DND-41 (cell line): ENCODE measurements around the gene SUPT7L.

Experiments
- ATAC-seq: fragments of 200-7000 bp; cut with Tn5 transposase; 3 replicates; pipeline ENCODE4 v1.9.1; 2021; ENCODE audit warnings: low read depth; ENCODE audit not compliant: insufficient read depth
- DNase-seq: peaks from one replicate; pipeline ENCODE4 v3.0.0-alpha.2; 2020
- H2AFZ ChIP-seq: 2 replicates; pipeline ENCODE4 v1.6.0; 2012; ENCODE audit warnings: low read depth, low read length
- H3K27ac ChIP-seq: 2 replicates; pipeline ENCODE4 v1.5.1; 2012; ENCODE audit warnings: low read length, inconsistent platforms
- H3K27me3 ChIP-seq: fragments of 200-600 bp; sonication (generic); 2 replicates; pipeline ENCODE4 v1.6.0; 2012; ENCODE audit warnings: low read length, mild to moderate bottlenecking, inconsistent platforms; ENCODE audit not compliant: insufficient read depth, poor library complexity
- H3K36me3 ChIP-seq: 2 replicates; pipeline ENCODE4 v1.5.1; 2012; ENCODE audit warnings: low read length, inconsistent platforms; ENCODE audit not compliant: insufficient read depth
- H3K4me1 ChIP-seq: 2 replicates; pipeline ENCODE4 v1.5.1; 2012; ENCODE audit warnings: mild to moderate bottlenecking, low read length; ENCODE audit not compliant: insufficient read depth
- H3K4me2 ChIP-seq: 2 replicates; pipeline ENCODE4 v1.6.0; 2012; ENCODE audit warnings: mild to moderate bottlenecking, moderate library complexity, low read length, inconsistent platforms; ENCODE audit not compliant: insufficient read depth
- H3K4me3 ChIP-seq, 2 experiments: fragments of 200-600 bp in 1 of 2; shearing (Covaris generic) in 1 of 2; 2 replicates each; pipeline ENCODE4 v1.5.1; 2012 to 2016; ENCODE audit warnings: inconsistent platforms in 2 of 2, low read length in 2 of 2, mild to moderate bottlenecking in 2 of 2, low read depth in 1 of 2, moderate library complexity in 1 of 2
- H3K79me2 ChIP-seq: 2 replicates; pipeline ENCODE4 v1.6.0; 2012; ENCODE audit warnings: low read length, inconsistent platforms; ENCODE audit not compliant: insufficient read depth
- H3K9ac ChIP-seq: 2 replicates; pipeline ENCODE4 v1.6.0; 2012; ENCODE audit warnings: low read depth, mild to moderate bottlenecking, inconsistent platforms, low read length, moderate library complexity
- H3K9me3 ChIP-seq: 2 replicates; pipeline ENCODE4 v1.5.1; 2012; ENCODE audit warnings: low read length, moderate library complexity, mild to moderate bottlenecking, inconsistent platforms; ENCODE audit not compliant: insufficient read depth, severe bottlenecking
- H4K20me1 ChIP-seq: 2 replicates; pipeline ENCODE4 v1.6.0; 2012; ENCODE audit warnings: low read length; ENCODE audit not compliant: insufficient read depth
- CTCF ChIP-seq: IDR thresholded peaks from 2 replicates; pipeline ENCODE4 v1.5.1; 2012; ENCODE audit warnings: borderline replicate concordance, low read length, moderate library complexity, mild to moderate bottlenecking; ENCODE audit not compliant: poor library complexity, severe bottlenecking; ENCODE audit errors: extremely low read depth
- EZH2 ChIP-seq: IDR thresholded peaks from 3 replicates; pipeline ENCODE4 v1.6.1; 2012; ENCODE audit warnings: borderline replicate concordance, low read depth, mild to moderate bottlenecking, moderate library complexity, low read length, inconsistent platforms; ENCODE audit not compliant: severe bottlenecking

The SUPT7L gene

GRCh38 chr2:27615316-27615715 lies 48.1 kb downstream of the SUPT7L start:
- Histone ChIP-seq H2AFZ (no peak overlapping the region), H3K4me2 (no peak overlapping the region), H3K9me3 (no peaks in the 10 kb centered on the region), H4K20me1 (no peaks in the 10 kb centered on the region), H3K27me3 (no peaks in the 10 kb centered on the region), H3K4me3 (no peak overlapping the region), H3K36me3 (peaks cover 40% of the 10 kb centered on the region; the same call in 1 of the 2 replicates), H3K27ac (no peak overlapping the region), H3K9ac (no peak overlapping the region), H3K4me1 (no peaks in the 10 kb centered on the region), H3K79me2 (peaks cover 3% of the 10 kb centered on the region; the same call in 1 of the 2 replicates)
- TF ChIP-seq CTCF (no peak), EZH2 (no peak)
- DNase-seq = no peak
- ATAC-seq = no peak

GRCh38 chr2:27613985-27614384 lies 49.4 kb downstream of the SUPT7L start:
- peaks cover 3% of the 10 kb centered on the region; the same call in 1 of the 2 replicates for H3K79me2 ChIP-seq
- TF ChIP-seq EZH2 = no peak
- TF ChIP-seq CTCF = no peak
- H3K36me3 ChIP-seq = peaks cover 37% of the 10 kb centered on the region; the same call in 1 of the 2 replicates
- H3K4me2 ChIP-seq = no peak overlapping the region
- no peak for ATAC-seq
- no peak overlapping the region for H2AFZ ChIP-seq
- H3K9ac ChIP-seq = no peak overlapping the region
- H3K27me3 ChIP-seq = no peaks in the 10 kb centered on the region
- no peak for DNase-seq
- H3K4me3 ChIP-seq = no peak overlapping the region
- H3K9me3 ChIP-seq = no peaks in the 10 kb centered on the region
- no peak overlapping the region for H3K27ac ChIP-seq
- H4K20me1 ChIP-seq = no peaks in the 10 kb centered on the region
- H3K4me1 ChIP-seq = no peaks in the 10 kb centered on the region

- no peak for TF ChIP-seq CTCF
These were observed 56.8 kb downstream of the SUPT7L start for GRCh38 chr2:27606611-27607010.

More at GRCh38 chr2:27606611-27607010, 56.8 kb downstream of the SUPT7L start:
- Histone ChIP-seq H4K20me1 (no peaks in the 10 kb centered on the region), H2AFZ (no peak overlapping the region), H3K9ac (no peak overlapping the region), H3K4me3 (no peak overlapping the region), H3K27me3 (no peaks in the 10 kb centered on the region), H3K4me1 (no peaks in the 10 kb centered on the region), H3K36me3 (peaks cover 47% of the 10 kb centered on the region), H3K4me2 (no peak overlapping the region), H3K9me3 (no peaks in the 10 kb centered on the region), H3K27ac (no peak overlapping the region), H3K79me2 (peaks cover 6% of the 10 kb centered on the region; the same call in 1 of the 2 replicates)
- DNase-seq (no peak), ATAC-seq (no peak)
